ENCODE data around the gene TMEM245.

TMEM245 gene

GRCh38 chr9:109119439-109120203 lies at the start of gene TMEM245:
TSS of gene TMEM245 (minus strand) at chr9:109119947. CDS start at chr9:109119913, 34 bp downstream.
- DNase-seq: peak; percentile 77

GRCh38 chr9:109168170-109168569 lies 48.4 kb upstream of the TMEM245 start:
- DNase-seq: no peak

GRCh38 chr9:109167716-109168115 lies 48.0 kb upstream of the TMEM245 start:
- DNase-seq: no peak

- DNase-seq: no peak
Measured at GRCh38 chr9:109166771-109167601, 47.2 kb upstream of the TMEM245 start, which contains the start of gene FRRS1L. TSS of gene FRRS1L (minus strand) at chr9:109167249. CDS start at chr9:109167138, 111 bp downstream.

GRCh38 chr9:109166171-109166770 lies 46.5 kb upstream of the TMEM245 start:
- DNase-seq: no peak

GRCh38 chr9:109164042-109164441 lies 44.3 kb upstream of the TMEM245 start:
- DNase-seq: no peak

- DNase-seq: no peak
Measured at GRCh38 chr9:109163194-109163593, 43.4 kb upstream of the TMEM245 start.

- DNase-seq: no peak
Measured at GRCh38 chr9:109162677-109163076, 42.9 kb upstream of the TMEM245 start.

GRCh38 chr9:109161471-109161870 lies 41.7 kb upstream of the TMEM245 start:
- DNase-seq: no peak

GRCh38 chr9:109159583-109159982 lies 39.8 kb upstream of the TMEM245 start:
- DNase-seq: no peak

- DNase-seq: no peak
Measured at GRCh38 chr9:109158651-109159050, 38.9 kb upstream of the TMEM245 start.

- DNase-seq: no peak
Measured at GRCh38 chr9:109156708-109157107, 37.0 kb upstream of the TMEM245 start.

- no peak for DNase-seq
Measured at GRCh38 chr9:109150925-109151545, 31.3 kb upstream of the TMEM245 start.

GRCh38 chr9:109149722-109150121 lies 30.0 kb upstream of the TMEM245 start:
- no peak for DNase-seq

GRCh38 chr9:109149089-109149488 lies 29.3 kb upstream of the TMEM245 start:
- no peak for DNase-seq

- no peak for DNase-seq
Measured at GRCh38 chr9:109145051-109145450, 25.3 kb upstream of the TMEM245 start.

- no peak for DNase-seq
Measured at GRCh38 chr9:109143881-109144562, 24.3 kb upstream of the TMEM245 start.

- no peak for DNase-seq
Measured at GRCh38 chr9:109141375-109141774, 21.6 kb upstream of the TMEM245 start.

- no peak for DNase-seq
Measured at GRCh38 chr9:109139851-109140250, 20.1 kb upstream of the TMEM245 start.

GRCh38 chr9:109138421-109138820 lies 18.7 kb upstream of the TMEM245 start:
- DNase-seq: no peak

- no peak for DNase-seq
Measured at GRCh38 chr9:109134167-109134578, 14.4 kb upstream of the TMEM245 start.

GRCh38 chr9:109133533-109133932 lies 13.8 kb upstream of the TMEM245 start:
- no peak for DNase-seq

Data from NCI-H187 treated with DMSO at 0.1 percent for 48 hours (cell line).